Thoracic aorta (tissue), 2 donors: ENCODE results near the gene RFX4. TPM values are rescaled to one million over a fixed set of nuclear protein-coding genes. Genes with fewer than 3 reads are reported as not detected.

Experiments used
- ATAC-seq: fragments of 150-250 bp; one replicate; pipeline ENCODE4 v1.8.0; 2017; ENCODE audit warnings: low read depth; ENCODE audit not compliant: insufficient number of reproducible peaks, low FRiP score
- DNase-seq: peaks from one replicate; pipeline ENCODE4 v3.0.0-alpha.2; 2020; ENCODE audit warnings: low spot score
- H3K27ac ChIP-seq, 2 donors: fragments of 200-600 bp; sonication (generic); 1 replicate in 1 of 2; 2 replicates in 1 of 2; pipeline ENCODE4 v1.5.1; 2016; ENCODE audit warnings: mild to moderate bottlenecking in 2 of 2, moderate library complexity in 2 of 2
- H3K27me3 ChIP-seq: fragments of 200-600 bp; sonication (generic); replicated peaks from 2 replicates; pipeline ENCODE4 v1.6.0; 2016; ENCODE audit warnings: mild to moderate bottlenecking; ENCODE audit not compliant: insufficient read depth
- H3K36me3 ChIP-seq: fragments of 200-600 bp; sonication (generic); one replicate; pipeline ENCODE4 v1.5.1; 2016
- H3K4me1 ChIP-seq, 2 donors: fragments of 200-600 bp; sonication (generic); 1 replicate in 1 of 2; 2 replicates in 1 of 2; pipeline versions ENCODE4 v1.5.1 to v1.6.0; 2016; ENCODE audit warnings: low read depth in 2 of 2, mild to moderate bottlenecking in 1 of 2; ENCODE audit not compliant: control insufficient read depth in 1 of 2
- H3K4me3 ChIP-seq: fragments of 200-600 bp; sonication (generic); 2 replicates; pipeline ENCODE4 v1.5.1; 2016; ENCODE audit warnings: mild to moderate bottlenecking
- H3K9me3 ChIP-seq: fragments of 200-600 bp; sonication (generic); 2 replicates; pipeline ENCODE4 v1.5.1; 2016
- CTCF ChIP-seq: fragments of 200-600 bp; sonication (generic); IDR thresholded peaks from one replicate; pipeline ENCODE4 v1.5.1; 2019; ENCODE audit warnings: antibody characterized with exemption
- total RNA-seq, 2 donors: library from RNA; depleted of rRNA; stranded (reverse); fragments of >200 nt; gene quantifications; one replicate each; pipeline versions ENCODE4 v1.1.0 to v1.2.3, GENCODE V29; 2016

RFX4 gene
- total RNA-seq, 2 donors from 2014 or later, result not detected

GRCh38 chr12:106655577-106655976 is 72.8 kb downstream of the RFX4 start:
- TF ChIP-seq CTCF, result no peak
- H3K27ac ChIP-seq, result no peak overlapping the region
- H3K36me3 ChIP-seq, result no peaks in the 10 kb centered on the region
- no peaks in the 10 kb centered on the region for H3K9me3 ChIP-seq
- H3K4me3 ChIP-seq, result no peak overlapping the region
- H3K4me1 ChIP-seq, result no peaks in the 10 kb centered on the region
- DNase-seq, result no peak
- no peak for ATAC-seq
- no peaks in the 10 kb centered on the region for H3K27me3 ChIP-seq

- TF ChIP-seq CTCF, result no peak
- Histone ChIP-seq H3K27me3 (no peaks in the 10 kb centered on the region), H3K4me3 (no peak overlapping the region), H3K27ac (no peak overlapping the region), H3K4me1 (no peaks in the 10 kb centered on the region), H3K36me3 (no peaks in the 10 kb centered on the region), H3K9me3 (no peaks in the 10 kb centered on the region)
- DNase-seq (no peak), ATAC-seq (no peak)
These were observed 74.7 kb downstream of the RFX4 start for GRCh38 chr12:106657488-106657887.

GRCh38 chr12:106663385-106663784 is 80.6 kb downstream of the RFX4 start:
- Histone ChIP-seq H3K4me3 (no peak overlapping the region), H3K27me3 (no peaks in the 10 kb centered on the region), H3K27ac (no peak overlapping the region), H3K9me3 (peaks cover 8% of the 10 kb centered on the region), H3K4me1 (no peaks in the 10 kb centered on the region), H3K36me3 (no peaks in the 10 kb centered on the region)
- no peak for ATAC-seq
- no peak for DNase-seq
- no peak for TF ChIP-seq CTCF

GRCh38 chr12:106669216-106669615 is 86.4 kb downstream of the RFX4 start:
- Histone ChIP-seq H3K27me3 (no peaks in the 10 kb centered on the region), H3K4me3 (no peak overlapping the region), H3K36me3 (no peaks in the 10 kb centered on the region), H3K27ac (no peak overlapping the region), H3K9me3 (no peaks in the 10 kb centered on the region), H3K4me1 (no peaks in the 10 kb centered on the region)
- ATAC-seq (no peak), DNase-seq (no peak)
- TF ChIP-seq CTCF, result no peak

- Histone ChIP-seq H3K27me3 (no peaks in the 10 kb centered on the region), H3K4me3 (no peak overlapping the region), H3K9me3 (no peaks in the 10 kb centered on the region), H3K27ac (no peak overlapping the region), H3K36me3 (no peaks in the 10 kb centered on the region), H3K4me1 (no peaks in the 10 kb centered on the region)
- DNase-seq (no peak), ATAC-seq (no peak)
- TF ChIP-seq CTCF, result no peak
These were observed 87.3 kb downstream of the RFX4 start for GRCh38 chr12:106670131-106670530.
